Uterus (tissue), 2 donors: ENCODE data around the gene NECTIN4.

Source experiments
- CTCF ChIP-seq, 4 experiments: fragments of 200-600 bp in 2 of 4; fragments of 450-650 bp in 2 of 4; sonication (generic) in 2 of 4; IDR thresholded peaks; one replicate each; pipeline ENCODE4 v1.5.1; 2016 to 2019; ENCODE audit warnings: antibody characterized with exemption in 4 of 4, mild to moderate bottlenecking in 2 of 4, moderate library complexity in 1 of 4
- POLR2A ChIP-seq, 2 donors: fragments of 450-650 bp; IDR thresholded peaks; one replicate each; pipeline ENCODE4 v1.6.1; 2016; ENCODE audit warnings: antibody characterized with exemption in 2 of 2, mild to moderate bottlenecking in 1 of 2, moderate library complexity in 1 of 2

- no peak for TF ChIP-seq CTCF (IDR thresholded peaks at IDR 0.05)
- no peak for TF ChIP-seq POLR2A (IDR thresholded peaks at IDR 0.05)
Observed at GRCh38 chr1:161068306-161069234, 20.8 kb downstream of the NECTIN4 start.
